HG03378 (cell line): ENCODE data around the gene UNK.
"Not testable (repeated sequence)": the region's sequence is repeated elsewhere in the genome, so short reads cannot be mapped to it uniquely, and the experiment has no call there.

Source experiments
- ATAC-seq: cut with Tn5 transposase; IDR thresholded peaks from one replicate; pipeline ENCODE4 v1.9.1; 2021; ENCODE audit warnings: mild to moderate bottlenecking, moderate library complexity; ENCODE audit not compliant: unreplicated experiment

Gene UNK

DNA sequence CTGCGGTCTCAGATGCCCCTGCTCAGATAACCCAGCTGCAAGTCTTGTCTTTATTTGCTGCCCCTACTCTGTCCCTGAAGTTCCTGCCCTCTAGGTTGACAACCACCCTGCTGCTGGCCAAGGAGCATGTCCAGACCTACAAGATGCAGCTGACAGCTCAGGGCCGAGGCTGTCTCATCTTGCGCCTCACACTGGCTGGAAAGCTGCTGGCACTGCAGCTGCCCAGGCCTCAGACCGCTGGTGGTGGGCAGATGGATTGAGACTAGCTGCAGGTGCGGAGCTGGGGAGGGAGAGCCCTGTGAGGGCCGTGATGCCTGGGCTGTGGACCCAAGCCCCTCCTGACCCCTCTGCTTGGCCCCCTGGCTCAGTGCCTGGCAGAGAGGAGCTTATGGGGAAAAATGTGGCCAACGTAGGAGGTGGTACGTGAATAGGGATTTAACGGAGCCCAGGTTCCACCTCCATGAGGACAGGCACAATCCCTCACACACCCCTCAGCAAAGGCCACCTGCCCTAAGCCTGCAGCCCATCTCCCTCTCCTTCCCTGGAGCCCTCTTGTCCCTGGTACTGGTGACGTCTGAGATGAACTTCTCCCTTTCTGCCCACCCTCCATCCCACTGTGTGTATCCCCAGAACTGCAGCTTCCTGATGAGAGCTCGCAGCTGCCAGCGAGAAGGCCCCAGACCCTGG is 11.3 kb upstream of the UNK start:
- ATAC-seq, result no peak

DNA sequence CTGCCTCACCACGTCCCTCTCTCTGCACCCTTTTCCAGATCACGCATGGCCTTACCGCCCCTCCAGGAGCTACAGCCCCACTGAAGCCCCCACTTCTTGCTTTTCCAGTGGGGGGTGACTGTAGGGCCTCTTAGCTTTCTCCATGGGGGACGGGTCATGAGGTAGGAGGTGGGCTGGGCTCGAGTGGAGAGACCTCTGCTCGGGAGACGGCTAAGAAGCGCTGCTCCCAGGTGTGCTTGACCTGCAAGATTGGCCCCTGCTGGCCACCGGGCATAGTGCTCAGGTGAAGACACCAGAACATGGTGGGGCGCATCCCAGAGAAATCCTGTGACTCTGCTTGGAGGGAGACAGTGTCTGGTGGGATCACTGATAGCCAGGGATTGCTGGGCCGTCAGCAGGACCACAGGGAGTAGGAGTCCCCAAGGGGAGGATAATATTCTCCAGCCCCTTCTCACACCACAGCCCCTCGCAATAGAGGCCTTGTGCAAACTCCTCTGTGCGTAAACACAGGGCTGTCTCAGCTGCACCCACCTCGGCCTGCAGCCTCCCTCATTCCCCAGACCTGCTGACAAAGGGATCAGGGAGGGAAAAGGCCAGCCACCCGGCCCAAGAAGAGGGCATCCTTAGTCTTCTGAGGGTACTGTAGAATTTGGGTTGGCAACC is 10.7 kb upstream of the UNK start:
- no peak for ATAC-seq

DNA sequence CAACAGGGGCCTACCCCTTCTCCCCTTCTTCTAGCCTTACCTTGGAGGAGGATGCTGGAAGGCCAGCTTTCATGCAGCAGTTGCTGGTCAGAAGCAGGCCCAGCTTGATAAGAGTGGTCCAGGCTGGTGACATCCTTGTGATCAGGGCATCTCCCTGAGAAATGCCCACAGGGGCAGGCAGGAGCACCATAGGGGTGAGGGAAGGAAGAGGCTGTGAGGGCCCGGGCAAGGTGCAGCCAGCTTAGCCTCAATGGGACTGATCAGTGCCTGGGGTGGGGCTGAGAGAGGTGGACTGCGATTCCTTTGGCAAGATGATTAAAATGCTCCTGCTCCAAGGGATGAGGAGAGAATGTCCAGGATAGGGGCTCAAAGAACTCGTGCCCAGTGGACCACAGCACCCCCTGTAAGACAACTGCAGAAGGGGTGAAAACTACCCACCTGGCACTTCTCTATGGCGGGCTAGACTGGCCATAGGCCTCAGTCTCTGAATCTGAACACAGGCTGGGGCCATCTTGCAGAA is 10.1 kb upstream of the UNK start:
- no peak for ATAC-seq

DNA sequence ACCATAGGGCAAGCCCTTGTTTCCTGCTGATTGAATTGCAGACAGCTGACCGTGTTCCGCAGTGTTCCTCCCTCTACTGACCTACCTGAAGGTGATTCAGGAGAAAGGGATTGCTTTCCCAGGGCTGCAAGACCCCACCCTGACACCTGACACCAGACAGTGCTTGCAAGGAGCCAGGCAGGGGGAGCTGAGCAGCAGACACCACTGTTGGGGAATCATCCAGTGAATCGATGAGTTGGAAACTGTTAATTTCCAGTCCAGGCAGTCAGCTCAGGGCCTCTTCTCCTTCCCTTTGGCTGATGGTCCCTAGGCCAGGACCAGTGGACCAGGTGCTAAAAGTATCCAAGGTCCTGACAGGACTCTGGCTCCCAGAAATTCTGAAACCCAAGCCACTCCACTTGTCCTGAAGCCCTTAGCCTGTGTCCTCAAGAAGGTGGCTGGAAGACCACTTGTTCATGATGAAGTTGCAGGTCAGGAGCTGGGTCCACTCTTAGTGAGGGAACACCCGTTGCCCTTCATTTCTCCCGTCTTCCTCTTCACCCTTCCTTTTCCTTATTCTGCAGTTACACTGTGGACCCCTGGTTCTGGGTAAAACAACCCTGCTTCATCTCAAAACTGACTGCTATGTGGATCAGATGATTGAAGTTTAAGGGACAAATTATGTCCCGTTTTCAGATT is 9.5 kb upstream of the UNK start:
- ATAC-seq, result no peak

DNA sequence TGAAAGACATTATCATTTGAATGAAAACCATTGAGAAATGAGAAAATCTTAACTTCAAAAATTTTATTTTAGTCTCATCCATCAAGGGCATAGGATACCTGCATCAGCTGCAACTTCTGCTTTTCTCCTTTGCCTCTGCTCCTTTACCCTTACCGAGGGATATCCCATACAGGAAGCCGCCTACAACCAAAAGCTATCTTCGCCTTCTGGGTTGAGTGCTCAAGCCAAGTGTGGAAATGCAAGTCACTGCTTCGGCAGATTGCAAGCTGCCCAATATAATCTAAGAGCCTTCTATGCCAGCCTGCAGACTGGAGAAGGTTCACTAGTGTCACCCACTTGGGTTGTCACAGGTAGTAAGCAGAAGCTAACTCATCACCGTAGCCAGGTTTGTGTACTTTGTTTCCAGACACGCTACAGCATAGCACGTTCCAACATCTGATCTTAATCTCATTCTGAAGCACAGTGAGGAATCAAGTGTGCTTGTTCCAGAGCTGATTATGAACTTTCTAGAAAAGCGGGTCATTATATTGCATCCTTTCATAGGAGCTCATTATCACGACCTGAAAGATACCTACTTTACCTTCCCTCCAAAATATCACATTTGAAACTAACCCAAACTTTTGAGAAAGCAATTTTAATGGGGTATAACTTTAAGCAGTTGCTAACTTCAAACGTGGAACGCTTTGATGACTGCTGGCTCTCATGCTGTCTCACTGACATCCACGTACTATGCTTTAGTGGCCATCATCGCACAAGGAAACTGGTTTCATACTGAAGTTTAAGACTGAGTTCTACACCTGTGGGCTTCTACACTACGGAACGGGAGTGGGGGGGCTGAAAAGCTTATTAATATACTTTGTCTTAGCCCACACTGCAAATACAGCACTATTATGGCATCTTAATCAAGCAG is 8.0 kb upstream of the UNK start:
- ATAC-seq, result no peak

DNA sequence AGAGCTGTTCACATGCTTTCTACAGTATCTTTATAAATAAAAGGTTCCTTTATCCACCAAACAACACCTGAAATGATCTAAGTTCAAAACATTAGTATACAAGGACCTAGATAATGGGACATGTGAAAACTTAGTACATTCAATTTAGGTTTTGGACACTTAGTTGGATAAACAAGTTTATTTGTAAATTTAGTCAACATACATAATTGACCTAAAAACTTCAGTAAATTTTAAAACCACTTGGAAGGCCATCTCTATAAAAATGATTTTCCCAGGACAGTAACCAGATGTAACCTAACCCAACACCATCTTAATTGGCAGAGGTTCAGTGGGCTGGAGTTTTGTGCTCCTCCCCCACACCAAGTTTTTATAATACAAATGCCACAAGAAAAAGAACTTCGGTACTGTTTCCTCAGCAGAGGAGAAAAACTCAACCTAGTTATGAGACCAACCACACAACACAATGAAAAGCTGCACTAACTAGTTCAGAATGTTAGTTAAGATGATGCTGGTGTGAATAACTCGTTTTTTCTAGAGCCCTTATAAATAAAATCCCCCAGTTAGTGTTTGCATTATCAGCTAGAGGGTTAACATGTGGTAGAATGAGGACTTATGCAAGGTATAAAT is 7.2 kb upstream of the UNK start:
- no peak for ATAC-seq

DNA sequence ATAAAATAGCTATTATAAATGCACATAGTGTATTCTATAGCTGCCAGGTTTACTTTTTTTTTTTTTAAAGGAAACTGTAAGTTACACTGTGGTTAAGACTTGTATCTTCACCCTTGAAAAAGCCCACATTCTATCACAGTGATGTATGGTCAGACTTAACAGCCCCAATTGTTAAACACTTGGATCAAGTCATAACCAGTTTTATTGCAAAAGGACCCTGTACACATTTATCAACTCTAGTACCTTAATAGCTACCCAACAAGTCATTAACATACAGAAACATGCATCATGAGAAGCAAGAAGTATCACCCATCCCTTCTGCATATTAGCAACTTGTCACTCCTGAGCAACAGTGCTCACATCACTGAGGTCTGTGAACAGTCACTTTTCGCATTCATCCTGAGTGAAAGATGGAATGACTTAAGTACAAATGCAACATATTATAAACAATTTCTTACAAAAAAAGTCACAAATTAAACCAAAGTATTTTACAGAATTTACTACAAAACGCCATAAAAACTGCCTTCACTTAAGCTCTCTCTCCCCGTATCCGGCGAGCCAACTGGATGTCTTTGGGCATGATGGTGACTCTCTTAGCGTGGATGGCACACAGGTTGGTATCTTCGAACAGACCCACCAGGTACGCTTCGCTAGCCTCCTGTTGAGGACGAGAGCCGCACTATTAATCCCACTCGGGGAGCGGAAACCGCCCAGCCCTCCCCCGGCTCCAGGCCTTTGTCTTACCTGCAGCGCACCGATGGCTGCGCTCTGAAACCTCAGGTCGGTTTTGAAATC is 6.3 kb upstream of the UNK start:
- not testable (repeated sequence) for ATAC-seq

DNA sequence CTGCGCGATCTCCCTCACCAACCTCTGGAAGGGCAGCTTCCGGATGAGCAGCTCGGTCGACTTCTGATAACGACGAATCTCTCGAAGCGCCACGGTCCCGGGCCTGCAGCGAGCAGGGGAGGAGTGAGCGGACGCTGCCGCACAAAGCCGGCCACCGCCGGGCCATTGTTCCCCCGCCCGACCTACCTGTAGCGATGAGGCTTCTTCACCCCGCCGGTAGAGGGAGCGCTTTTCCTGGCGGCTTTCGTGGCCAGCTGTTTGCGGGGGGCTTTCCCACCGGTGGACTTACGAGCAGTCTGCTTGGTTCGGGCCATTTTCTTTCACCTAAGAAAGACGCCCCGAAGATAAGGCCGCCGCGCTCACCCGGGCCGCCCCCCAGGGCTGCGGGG is 5.8 kb upstream of the UNK start:
- no peak for ATAC-seq

DNA sequence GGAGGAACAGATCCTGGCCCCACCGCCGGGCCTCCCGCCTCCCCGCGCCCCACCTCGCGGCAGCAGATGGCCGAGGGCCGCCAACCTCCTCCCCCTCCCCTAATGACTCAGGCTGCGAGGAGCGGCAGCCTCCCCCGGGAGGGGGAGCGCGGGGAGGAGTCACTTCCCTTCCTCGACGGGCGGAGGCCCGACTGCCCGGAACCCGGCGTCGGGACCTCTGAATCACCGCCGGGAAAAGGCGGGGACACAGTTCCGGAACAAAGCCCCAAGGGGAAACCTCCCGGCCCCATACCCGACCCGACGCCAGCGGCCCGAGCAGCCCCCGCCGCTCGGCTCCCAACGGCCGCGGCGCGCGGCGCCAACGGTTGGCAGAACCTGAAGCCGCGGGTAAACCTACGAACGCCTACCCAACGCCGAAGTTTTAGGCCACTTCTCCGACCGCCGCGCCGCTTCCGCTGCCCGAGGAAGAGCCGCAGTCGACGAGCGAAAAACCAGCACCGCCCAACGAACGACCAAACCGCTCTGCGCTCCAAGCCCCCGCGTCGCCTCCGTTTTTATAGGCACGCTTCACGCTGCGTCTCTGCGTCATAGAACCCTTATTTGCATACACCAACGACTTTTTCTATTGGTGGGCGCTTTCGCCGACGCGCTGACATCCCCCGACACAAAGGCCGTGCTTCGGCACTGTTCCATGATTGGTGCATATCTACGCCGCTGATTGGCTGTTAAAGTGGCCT is 5.2 kb upstream of the UNK start:
- ATAC-seq, result peak; percentile 71

DNA sequence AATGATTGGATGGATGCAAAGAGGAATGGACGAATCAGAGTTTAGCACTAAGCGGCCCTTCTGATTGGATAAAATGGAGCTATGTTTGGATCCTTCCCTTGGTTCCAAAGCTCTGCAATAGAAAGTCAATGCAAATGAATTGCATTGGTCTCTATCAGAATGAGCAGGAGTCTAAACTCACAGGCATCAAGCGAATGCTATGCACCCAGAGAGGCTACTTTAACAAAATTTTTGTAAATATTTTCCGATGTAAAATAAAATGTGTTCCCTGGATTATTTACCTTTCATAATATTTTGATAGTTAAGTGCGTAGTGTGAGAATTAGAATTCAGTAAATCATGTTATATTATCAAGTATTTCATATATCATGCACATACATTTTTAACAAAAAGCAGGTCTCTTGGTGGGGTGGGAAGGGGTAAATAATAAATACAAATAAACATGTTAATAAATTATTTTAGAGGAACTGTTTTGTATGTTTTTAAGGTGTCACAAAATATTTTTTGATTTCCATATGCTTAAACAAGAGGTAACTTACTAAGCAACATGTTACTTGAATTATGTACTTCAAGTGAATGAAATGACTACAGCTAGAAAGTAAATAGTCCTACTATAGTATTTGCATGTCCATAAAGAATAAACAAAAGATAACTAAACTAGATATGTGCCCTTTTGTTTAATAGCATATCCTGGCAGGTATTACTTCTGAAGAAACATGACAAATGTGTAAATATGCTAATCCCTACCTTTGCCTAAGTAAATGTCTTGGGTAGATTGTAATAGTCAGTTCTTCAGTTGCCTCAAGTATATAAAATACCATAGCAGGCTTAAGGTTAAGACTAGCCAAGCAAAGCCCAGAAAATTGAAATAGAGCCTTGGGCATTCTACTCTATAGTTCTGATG is 4.4 kb upstream of the UNK start:
- ATAC-seq, result no peak

DNA sequence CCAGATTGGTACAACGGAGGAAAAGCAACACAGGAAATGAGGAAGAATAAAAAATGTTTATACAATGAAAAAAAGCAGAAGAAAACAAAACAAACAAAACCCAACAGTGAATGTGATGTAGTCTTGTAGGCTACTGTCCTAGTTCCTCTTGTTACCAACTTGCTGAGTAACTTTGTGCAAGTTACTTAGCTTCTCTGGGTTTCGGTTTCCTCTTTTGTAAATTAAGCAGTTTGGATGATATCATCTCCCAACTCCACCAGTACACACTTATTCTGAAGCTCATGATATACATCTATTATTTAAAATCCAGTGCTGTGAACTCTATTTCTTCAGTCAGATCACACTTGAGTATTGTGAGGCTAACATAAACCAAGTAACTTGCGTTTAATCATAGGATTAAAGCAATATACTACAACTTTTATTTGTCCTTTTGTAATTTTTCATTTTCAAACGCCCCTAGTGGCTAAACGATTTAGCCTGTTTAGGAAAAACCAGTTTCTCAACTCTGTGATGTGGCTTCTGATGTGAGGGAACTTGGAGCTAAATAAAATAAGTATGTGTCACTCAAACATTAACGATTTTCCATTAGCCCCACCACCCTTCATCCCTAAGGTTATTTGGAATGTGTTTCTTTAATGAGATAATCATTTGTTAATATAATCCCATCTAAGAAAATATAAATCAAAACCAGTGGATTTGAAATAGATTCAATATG is 1.4 kb upstream of the UNK start:
- peak; percentile 21 for ATAC-seq

DNA sequence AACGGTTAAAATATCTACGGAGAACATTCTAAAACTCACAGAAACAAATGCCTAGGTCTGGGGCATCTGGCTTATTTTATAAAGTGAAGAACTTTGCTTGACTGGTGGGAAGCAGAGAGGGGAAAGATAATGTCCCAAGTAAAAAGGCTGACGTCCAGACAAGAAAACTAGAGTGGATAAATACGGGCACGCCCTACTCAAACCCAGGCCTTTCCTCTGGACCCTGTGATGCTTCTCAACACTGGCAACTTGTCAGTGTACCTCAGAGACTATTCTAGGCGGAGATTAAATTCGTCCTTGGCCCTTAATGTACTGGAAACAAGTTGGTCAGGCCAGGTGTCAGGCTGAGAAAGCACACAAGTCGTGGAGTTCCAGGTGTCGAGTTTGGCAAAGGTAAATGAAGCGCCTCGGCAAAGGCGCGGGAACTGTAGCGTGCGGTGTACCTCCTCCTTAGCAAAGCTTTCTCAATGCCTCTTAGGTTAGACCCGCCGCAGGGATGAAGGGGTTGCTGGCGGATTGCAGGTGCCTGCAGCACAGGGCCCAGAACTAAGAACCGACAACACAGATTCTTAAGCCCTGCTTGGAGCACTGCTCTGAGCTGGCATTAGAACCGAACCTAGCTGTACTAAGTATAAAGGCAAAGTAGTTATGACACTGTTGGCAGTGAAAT is 668 bp upstream of the UNK start:
- no peak for ATAC-seq

DNA sequence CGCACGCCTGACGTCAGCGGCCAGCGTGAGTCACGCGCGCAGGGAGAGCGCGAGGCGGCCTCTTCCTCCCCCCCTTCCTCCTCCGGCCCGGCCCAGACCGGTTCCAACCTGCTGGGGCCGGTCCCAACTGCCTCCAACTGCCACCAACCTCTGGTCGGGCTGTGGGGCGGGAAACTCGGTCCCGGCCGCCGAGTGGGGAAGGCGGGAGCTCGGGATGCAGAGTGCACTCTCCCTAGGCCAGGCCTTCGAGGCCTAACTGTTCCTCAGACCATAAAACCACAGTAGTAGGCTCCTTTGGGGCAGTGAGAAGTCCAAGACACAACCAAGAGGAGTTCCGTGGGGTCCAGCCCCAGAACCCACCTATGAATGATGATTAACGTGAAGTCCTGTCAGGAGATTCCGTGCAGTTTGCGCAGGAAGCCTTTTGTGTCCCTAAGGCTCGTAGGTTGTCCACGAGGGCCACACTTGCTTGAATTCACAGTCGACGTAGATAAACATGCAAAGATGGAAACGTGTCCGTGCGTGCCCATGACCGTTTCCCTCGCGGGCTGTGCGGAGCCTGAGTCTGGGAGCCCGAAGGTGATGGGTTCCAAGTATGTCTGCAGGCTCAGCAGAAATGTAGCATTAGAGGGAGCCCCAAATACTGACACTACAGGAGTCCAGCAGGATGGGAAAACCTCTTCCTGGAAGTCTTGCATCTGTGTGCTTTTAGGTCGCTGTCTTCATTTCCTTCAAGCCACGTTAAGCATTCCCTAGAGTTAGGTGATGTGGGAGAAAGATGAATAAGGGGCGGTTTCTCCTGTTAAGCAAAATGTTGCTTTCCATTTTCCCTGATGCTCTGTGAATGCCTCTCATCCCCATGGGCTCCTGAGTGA is 647 bp downstream of the UNK start:
- ATAC-seq, result peak; percentile 26

DNA sequence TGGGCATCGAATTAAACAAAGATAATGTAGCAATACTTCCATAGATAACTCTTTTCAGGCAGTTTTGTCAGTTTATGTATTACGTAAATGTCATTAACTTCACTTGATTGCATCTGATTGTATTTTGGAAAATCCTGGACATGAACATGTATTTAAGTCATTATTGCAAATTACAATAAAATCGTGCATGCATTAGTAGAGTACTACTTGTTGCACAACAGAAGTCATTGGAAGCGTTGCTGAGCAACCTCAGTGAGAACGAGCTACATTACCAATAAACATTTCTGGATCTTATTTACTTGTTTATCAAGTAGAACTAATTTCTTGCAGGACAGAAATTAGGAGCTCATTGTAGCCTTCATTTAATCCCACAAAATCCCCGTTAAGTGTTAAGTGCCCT is 6.6 kb downstream of the UNK start:
- no peak for ATAC-seq

DNA sequence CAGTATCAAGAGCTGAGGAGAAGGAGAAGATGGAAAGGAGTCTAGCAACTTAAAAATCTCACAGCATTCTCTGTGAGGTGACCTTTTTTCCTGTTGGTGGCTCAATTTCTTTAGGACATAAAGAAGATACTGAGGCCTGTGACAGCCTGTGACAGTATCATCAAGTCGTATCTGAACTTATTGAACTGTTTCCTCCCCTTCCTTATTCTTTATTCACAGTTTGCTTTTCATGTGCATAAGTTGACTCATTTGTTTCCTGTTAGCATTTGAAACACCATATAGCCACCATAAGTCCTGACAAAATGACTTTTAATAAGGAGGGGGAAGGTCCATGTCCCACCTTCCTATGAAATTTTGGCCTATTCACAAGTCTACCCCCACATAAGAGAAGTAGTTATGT is 8.9 kb downstream of the UNK start:
- no peak for ATAC-seq
